Stomach (tissue), 9 donors: Measurements from ENCODE around the gene PDHX. TPM values are rescaled to one million over a fixed set of nuclear protein-coding genes. Genes with fewer than 3 reads are reported as not detected.
A peak's percentile ranks its signal among the peaks of the same experiment; 100 is the strongest.

Experiments used
- DNase-seq, 2 donors: peaks; one replicate each; pipeline versions ENCODE4 v3.0.0 to v3.0.0-alpha.2; 2013 to 2019
- H3K27ac ChIP-seq, 5 donors: fragments of 200-600 bp in 4 of 5; sonication (generic) in 4 of 5; one replicate each; pipeline ENCODE4 v1.5.1; 2013 to 2019; ENCODE audit warnings: mild to moderate bottlenecking in 1 of 5, moderate library complexity in 1 of 5
- H3K27me3 ChIP-seq, 3 donors: fragments of 200-600 bp; sonication (generic); one replicate each; pipeline ENCODE4 v1.5.1; 2017 to 2019; ENCODE audit warnings: mixed run types in 1 of 3
- H3K36me3 ChIP-seq, 4 donors: fragments of 200-600 bp; sonication (generic); 1 replicate in 3 of 4; 2 replicates in 1 of 4; pipeline ENCODE4 v1.5.1; 2016 to 2019
- H3K4me1 ChIP-seq, 4 donors: fragments of 200-600 bp; sonication (generic); one replicate each; pipeline ENCODE4 v1.5.1; 2016 to 2019
- H3K4me3 ChIP-seq, 4 donors: fragments of 200-600 bp; sonication (generic) in 3 of 4; one replicate each; pipeline ENCODE4 v1.5.1; 2016 to 2019; ENCODE audit warnings: mild to moderate bottlenecking in 1 of 4
- H3K9me3 ChIP-seq, 4 donors: fragments of 200-600 bp; sonication (generic); one replicate each; pipeline ENCODE4 v1.5.1; 2016 to 2019
- EP300 ChIP-seq: sonication (generic); formaldehyde crosslinking; IDR thresholded peaks from one replicate; pipeline ENCODE4 v1.6.1; 2017; ENCODE audit warnings: antibody characterized with exemption
- POLR2A ChIP-seq, 4 donors: fragments of 450-650 bp; IDR thresholded peaks; one replicate each; pipeline ENCODE4 v1.6.1; 2016; ENCODE audit warnings: antibody characterized with exemption in 4 of 4, control low read depth in 2 of 4, mild to moderate bottlenecking in 1 of 4, moderate library complexity in 1 of 4
- POLR2AphosphoS5 ChIP-seq, 3 donors: sonication (generic); formaldehyde crosslinking; IDR thresholded peaks; one replicate each; pipeline ENCODE4 v1.6.1; 2016; ENCODE audit warnings: antibody characterized with exemption in 3 of 3
- WGBS, 5 donors: extraction: QIAGEN DNeasy Blood & Tissue Kit in 3 of 5; methylation state at CpG; one replicate each; pipeline versions ENCODE4 v1.1.5 to v1.1.7; 2013 to 2018; 5-methylcytosine and 5-hydroxymethylcytosine counted together
- intact Hi-C: fragments of 100-400 bp; cut with DNase I; formaldehyde crosslinking; loops from one replicate; pipeline ENCODE4 v1.15.1; 2023; ENCODE audit warnings: low total_unique reads
- polyA plus RNA-seq, 3 donors: library from polyadenylated mRNA; stranded (reverse); fragments of 200-250 nt; gene quantifications; one replicate each; pipeline ENCODE4 v1.2.3, GENCODE V29; 2013
- total RNA-seq, 5 donors: library from RNA; depleted of rRNA; stranded (reverse); fragments of >200 nt; gene quantifications; one replicate each; pipeline versions ENCODE4 v1.1.0 to v1.2.3, GENCODE V29; 2014 to 2016
- TF ChIP-seq, protein P1 (sequence below), 7 experiments: fragments of 450-650 bp in 4 of 7; fragments of 200-600 bp in 3 of 7; sonication (generic) in 3 of 7; IDR thresholded peaks; one replicate each; pipeline ENCODE4 v1.5.1; 2016 to 2019; ENCODE audit warnings: antibody characterized with exemption in 7 of 7, control low read depth in 2 of 7, mild to moderate bottlenecking in 1 of 7
- donor health status: healthy with polysubstance abuse.
- donor health status: Bipolar disorder and iron deficiency.
- donor health status: healthy.

The PDHX gene
- total and polyA plus RNA-seq, 8 donors = 4.1 to 45.9 (median 23.3) TPM

DNA sequence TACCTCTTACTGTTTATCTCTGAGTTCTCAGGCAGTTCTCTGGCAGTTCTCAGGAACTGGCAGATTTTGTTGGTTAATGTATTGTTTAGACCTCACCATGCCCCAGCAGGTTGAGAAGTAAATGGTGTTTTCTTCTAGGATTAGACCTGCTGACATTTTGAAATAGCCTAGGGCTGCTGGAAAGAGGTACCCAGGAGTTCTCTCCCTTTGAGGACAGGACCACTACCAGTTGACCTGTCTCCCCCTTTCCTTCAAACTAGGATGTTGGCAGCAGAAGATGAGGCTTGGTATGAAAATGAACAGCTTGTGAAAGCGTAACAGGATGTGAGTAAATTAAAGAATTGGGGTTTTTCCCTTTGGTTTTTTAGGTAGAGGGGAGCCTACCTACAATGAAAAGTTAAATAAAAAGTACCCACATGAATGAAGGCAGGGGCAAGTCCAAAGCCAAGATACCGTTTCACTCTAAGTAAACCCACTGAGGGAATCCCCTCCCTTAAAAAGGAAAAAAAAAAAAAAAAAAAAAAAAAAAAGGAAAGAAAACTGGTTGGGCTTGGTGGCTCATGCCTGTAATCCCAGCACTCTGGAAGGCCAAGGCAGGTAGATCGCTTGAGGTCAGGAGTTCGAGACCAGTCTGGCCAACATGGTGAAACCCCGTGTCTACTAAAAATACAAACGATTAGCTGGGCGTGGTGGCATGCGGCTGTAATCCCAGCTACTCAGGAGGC is 96.2 kb downstream of the PDHX start:
- H3K36me3 ChIP-seq = no peaks in the 10 kb centered on the region
- peaks cover 3 to 51% (median 22%) of the 10 kb centered on the region in 4 donors for H3K4me1 ChIP-seq
- no peaks in the 10 kb centered on the region for H3K9me3 ChIP-seq
- no peak overlapping the region for H3K27ac ChIP-seq
- H3K27me3 ChIP-seq = no peaks in the 10 kb centered on the region
- 68 to 83% (median 75%) methylated on average over 8 of the region's 8 CpGs for WGBS, 5 donors
- no peak overlapping the region for H3K4me3 ChIP-seq
- TF ChIP-seq EP300 (no peak), POLR2AphosphoS5 (IDR thresholded peaks at IDR 0.05) (no peak), POLR2A (IDR thresholded peaks at IDR 0.05) (no peak)
- TF ChIP-seq, protein P1, sequence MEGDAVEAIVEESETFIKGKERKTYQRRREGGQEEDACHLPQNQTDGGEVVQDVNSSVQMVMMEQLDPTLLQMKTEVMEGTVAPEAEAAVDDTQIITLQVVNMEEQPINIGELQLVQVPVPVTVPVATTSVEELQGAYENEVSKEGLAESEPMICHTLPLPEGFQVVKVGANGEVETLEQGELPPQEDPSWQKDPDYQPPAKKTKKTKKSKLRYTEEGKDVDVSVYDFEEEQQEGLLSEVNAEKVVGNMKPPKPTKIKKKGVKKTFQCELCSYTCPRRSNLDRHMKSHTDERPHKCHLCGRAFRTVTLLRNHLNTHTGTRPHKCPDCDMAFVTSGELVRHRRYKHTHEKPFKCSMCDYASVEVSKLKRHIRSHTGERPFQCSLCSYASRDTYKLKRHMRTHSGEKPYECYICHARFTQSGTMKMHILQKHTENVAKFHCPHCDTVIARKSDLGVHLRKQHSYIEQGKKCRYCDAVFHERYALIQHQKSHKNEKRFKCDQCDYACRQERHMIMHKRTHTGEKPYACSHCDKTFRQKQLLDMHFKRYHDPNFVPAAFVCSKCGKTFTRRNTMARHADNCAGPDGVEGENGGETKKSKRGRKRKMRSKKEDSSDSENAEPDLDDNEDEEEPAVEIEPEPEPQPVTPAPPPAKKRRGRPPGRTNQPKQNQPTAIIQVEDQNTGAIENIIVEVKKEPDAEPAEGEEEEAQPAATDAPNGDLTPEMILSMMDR (IDR thresholded peaks at IDR 0.05) = no peak
- DNase-seq = no peak
- intact Hi-C loops = no loop called here

DNA sequence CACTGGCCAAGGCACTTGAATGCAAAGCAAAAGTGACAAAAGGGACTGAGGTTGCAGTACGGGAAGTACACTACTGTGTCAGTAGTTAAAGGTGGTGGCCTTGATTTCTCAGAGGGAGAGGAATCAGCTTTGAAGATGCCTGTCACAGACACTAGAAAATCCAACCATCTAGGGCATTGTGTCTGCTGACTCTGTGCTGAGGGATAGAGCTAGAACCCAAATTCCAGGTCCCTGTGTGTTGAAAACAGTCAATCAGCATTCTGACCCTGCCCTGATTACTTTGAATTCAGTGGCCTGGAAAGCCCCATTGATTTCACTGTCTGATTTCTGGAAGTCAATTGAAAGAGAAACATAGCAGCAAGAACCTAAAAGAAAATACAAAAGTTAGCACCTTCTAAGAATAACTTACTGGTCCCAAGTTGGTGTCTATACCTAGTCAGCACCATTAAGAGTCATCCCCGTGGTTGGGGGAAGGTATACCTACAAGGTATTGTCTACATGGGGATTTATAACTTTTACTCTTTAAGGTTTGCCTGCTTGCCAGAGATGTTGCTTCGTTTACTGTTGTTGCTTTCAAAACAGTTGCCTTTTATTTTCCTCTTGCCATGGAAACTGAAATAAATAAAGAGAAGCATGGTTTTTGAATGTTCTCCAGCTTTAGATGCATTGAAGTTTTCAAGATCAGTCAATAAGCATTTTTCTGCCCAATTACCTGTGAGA is 97.3 kb downstream of the PDHX start:
- WGBS, 5 donors = 67 to 75% (median 74%) methylated on average over 3 of the region's 3 CpGs
- no peak overlapping the region for H3K4me3 ChIP-seq
- peak overlapping the region in 1 of 5 donors; percentile 5 for H3K27ac ChIP-seq
- intact Hi-C loops = no loop called here
- no peaks in the 10 kb centered on the region for H3K9me3 ChIP-seq
- peaks cover 3 to 42% (median 22%) of the 10 kb centered on the region in 4 donors for H3K4me1 ChIP-seq
- peak in 1 of 2 donors; percentile 44 for DNase-seq
- TF ChIP-seq POLR2AphosphoS5 (IDR thresholded peaks at IDR 0.05) (no peak), EP300 (no peak), POLR2A (IDR thresholded peaks at IDR 0.05) (no peak)
- TF ChIP-seq, protein P1 (IDR thresholded peaks at IDR 0.05) = no peak
- H3K36me3 ChIP-seq = no peaks in the 10 kb centered on the region
- no peaks in the 10 kb centered on the region for H3K27me3 ChIP-seq

DNA sequence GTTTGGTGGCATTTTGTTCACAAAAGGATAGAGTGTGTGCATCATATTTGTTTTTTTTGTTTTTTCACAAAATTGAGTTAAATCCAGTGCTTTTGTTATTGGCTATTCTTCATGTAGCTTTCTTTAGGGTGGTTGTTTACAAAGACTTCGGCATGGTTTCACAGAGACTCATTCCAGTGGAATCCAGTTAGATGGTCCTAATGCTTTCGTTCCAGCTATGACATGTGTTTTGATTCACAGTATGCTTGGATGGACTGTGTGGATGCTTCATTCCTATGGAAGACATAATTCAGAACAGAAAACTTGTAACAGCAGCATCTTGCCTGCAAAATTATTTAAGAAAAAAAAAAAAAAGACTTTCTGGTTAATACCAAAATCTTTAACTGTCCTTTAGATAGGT is 97.9 kb downstream of the PDHX start:
- Histone ChIP-seq H3K27ac (no peak overlapping the region), H3K27me3 (no peaks in the 10 kb centered on the region), H3K36me3 (no peaks in the 10 kb centered on the region), H3K4me1 (peaks cover 0 to 36% (median 18%) of the 10 kb centered on the region in 4 donors), H3K4me3 (no peak overlapping the region), H3K9me3 (no peaks in the 10 kb centered on the region)
- intact Hi-C loops = no loop called here
- peak in 1 of 2 donors; percentile 72 for DNase-seq
- no peak for TF ChIP-seq POLR2A (IDR thresholded peaks at IDR 0.05)
- TF ChIP-seq, protein P1 (IDR thresholded peaks at IDR 0.05) = no peak
- TF ChIP-seq EP300 = no peak
- no peak for TF ChIP-seq POLR2AphosphoS5 (IDR thresholded peaks at IDR 0.05)
- 48 to 82% (median 79%) methylated on average over 2 of the region's 2 CpGs for WGBS, 5 donors

DNA sequence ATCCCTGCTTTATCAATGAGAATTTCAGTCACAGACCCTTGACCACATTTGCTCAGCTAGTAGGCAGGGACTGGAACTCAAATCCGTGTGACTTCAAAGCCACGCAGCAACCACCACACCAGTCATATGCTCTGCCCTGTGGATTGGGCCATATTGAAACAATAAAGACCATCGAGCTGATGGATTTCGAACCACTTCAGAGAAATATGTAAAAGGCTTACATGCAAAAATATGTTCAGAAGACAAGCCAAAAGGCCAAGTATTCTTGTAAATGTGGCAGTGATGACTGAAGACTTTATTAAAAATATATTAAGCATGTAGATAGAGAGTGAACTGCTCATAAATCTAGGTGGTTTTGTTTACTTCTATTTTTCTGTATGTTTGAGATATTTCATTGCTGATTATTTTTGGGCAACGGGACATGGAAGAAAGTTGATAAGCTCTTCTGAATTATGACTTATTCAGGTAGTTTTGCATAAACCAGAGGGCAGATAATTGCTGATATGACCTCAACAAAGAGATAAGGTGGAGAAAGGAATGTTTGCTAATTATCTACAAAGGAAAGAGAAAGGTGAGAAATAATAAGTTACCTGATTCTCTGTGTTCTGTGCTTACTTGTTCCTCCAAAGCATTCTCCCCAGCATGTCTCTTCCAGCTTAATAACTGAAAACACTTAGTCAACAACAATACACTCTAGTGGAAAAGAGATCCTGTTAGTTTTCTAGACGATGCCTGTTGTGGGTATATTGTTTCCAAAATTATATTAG is 99.4 kb downstream of the PDHX start:
- intact Hi-C loops = no loop called here
- H3K4me1 ChIP-seq = peaks cover 0 to 29% (median 7%) of the 10 kb centered on the region in 4 donors
- no peak for DNase-seq
- no peak for TF ChIP-seq POLR2A (IDR thresholded peaks at IDR 0.05)
- TF ChIP-seq, protein P1 (IDR thresholded peaks at IDR 0.05) = no peak
- TF ChIP-seq POLR2AphosphoS5 (IDR thresholded peaks at IDR 0.05) = no peak
- TF ChIP-seq EP300 = no peak
- H3K4me3 ChIP-seq = no peak overlapping the region
- no peak overlapping the region for H3K27ac ChIP-seq
- H3K9me3 ChIP-seq = no peaks in the 10 kb centered on the region
- WGBS, 5 donors = 53 to 75% (median 65%) methylated on average over 6 of the region's 6 CpGs
- no peaks in the 10 kb centered on the region for H3K27me3 ChIP-seq
- no peaks in the 10 kb centered on the region for H3K36me3 ChIP-seq
